Measurements from ENCODE around the gene GFY.

GRCh38 chr19:49453757-49454240 is 28.6 kb downstream of the GFY start:
- TF ChIP-seq CTCF (IDR thresholded peaks at IDR 0.05) (no peak), POLR2A (IDR thresholded peaks at IDR 0.05) (no peak)

Data from lower leg skin (tissue), 3 donors.